H9 (cell line): ENCODE measurements around the gene AIFM3. TPM values are rescaled to one million over a fixed set of nuclear protein-coding genes. Genes with fewer than 3 reads are reported as not detected.

Experiments
- DNase-seq: peaks from one replicate; pipeline ENCODE4 v3.0.0-alpha.2; 2017
- H2AFZ ChIP-seq: one replicate; pipeline ENCODE4 v1.6.1; 2013; ENCODE audit warnings: mild to moderate bottlenecking, low read length, control low read depth, moderate library complexity
- H2AK5ac ChIP-seq: 2 replicates; pipeline ENCODE4 v1.6.1; 2013; ENCODE audit warnings: low read length, control low read depth, mixed read lengths; ENCODE audit not compliant: insufficient read length
- H2BK120ac ChIP-seq: one replicate; pipeline ENCODE4 v1.6.1; 2013; ENCODE audit warnings: low read depth, mild to moderate bottlenecking, low read length, control low read depth, inconsistent platforms; ENCODE audit not compliant: poor library complexity, severe bottlenecking
- H2BK12ac ChIP-seq: 2 replicates; pipeline ENCODE4 v1.6.1; 2013; ENCODE audit warnings: low read length, control low read depth, mixed read lengths, low read depth; ENCODE audit not compliant: insufficient read length
- H2BK15ac ChIP-seq: 2 replicates; pipeline ENCODE4 v1.6.1; 2013; ENCODE audit warnings: low read depth, low read length, control low read depth
- H2BK20ac ChIP-seq: one replicate; pipeline ENCODE4 v1.6.1; 2013; ENCODE audit warnings: low read depth, mild to moderate bottlenecking, low read length, control low read depth, inconsistent platforms; ENCODE audit not compliant: poor library complexity, severe bottlenecking
- H2BK5ac ChIP-seq: 2 replicates; pipeline ENCODE4 v1.6.1; 2013; ENCODE audit warnings: low read length, control low read depth, mixed read lengths; ENCODE audit not compliant: insufficient read length
- H3K14ac ChIP-seq: 2 replicates; pipeline ENCODE4 v1.6.1; 2013; ENCODE audit warnings: low read length, control low read depth; ENCODE audit not compliant: insufficient read depth
- H3K18ac ChIP-seq: 2 replicates; pipeline ENCODE4 v1.6.1; 2013; ENCODE audit warnings: low read depth, mild to moderate bottlenecking, mixed read lengths, low read length, control low read depth; ENCODE audit not compliant: insufficient read length
- H3K23ac ChIP-seq: 2 replicates; pipeline ENCODE4 v1.6.1; 2013; ENCODE audit warnings: low read length, control low read depth, mixed read lengths, low read depth; ENCODE audit not compliant: insufficient read length
- H3K23me2 ChIP-seq: 2 replicates; pipeline ENCODE4 v1.6.1; 2013; ENCODE audit warnings: low read depth, mild to moderate bottlenecking, mixed read lengths, low read length, control low read depth; ENCODE audit not compliant: insufficient read length, poor library complexity, severe bottlenecking
- H3K27ac ChIP-seq: 2 replicates; pipeline ENCODE4 v1.5.1; 2013; ENCODE audit warnings: low read length, control low read depth, mixed read lengths, low read depth; ENCODE audit not compliant: insufficient read length
- H3K27me3 ChIP-seq: 2 replicates; pipeline ENCODE4 v1.6.1; 2013; ENCODE audit warnings: low read length, control low read depth, inconsistent platforms; ENCODE audit not compliant: insufficient read depth
- H3K4ac ChIP-seq: 2 replicates; pipeline ENCODE4 v1.6.1; 2013; ENCODE audit warnings: low read depth, mild to moderate bottlenecking, control low read depth, inconsistent platforms, low read length, moderate library complexity
- H3K4me1 ChIP-seq: 2 replicates; pipeline ENCODE4 v1.6.1; 2013; ENCODE audit warnings: low read length, control low read depth, inconsistent platforms; ENCODE audit not compliant: insufficient read depth
- H3K4me2 ChIP-seq: 2 replicates; pipeline ENCODE4 v1.6.1; 2013; ENCODE audit warnings: low read length, control low read depth, mixed read lengths; ENCODE audit not compliant: insufficient read length, insufficient read depth
- H3K56ac ChIP-seq: 2 replicates; pipeline ENCODE4 v1.6.1; 2013; ENCODE audit warnings: low read depth, mild to moderate bottlenecking, mixed read lengths, low read length, control low read depth; ENCODE audit not compliant: insufficient read length
- H3K79me1 ChIP-seq: 2 replicates; pipeline ENCODE4 v1.6.1; 2013; ENCODE audit warnings: low read depth, mild to moderate bottlenecking, moderate library complexity, low read length, control low read depth, inconsistent platforms; ENCODE audit not compliant: insufficient read depth, poor library complexity, severe bottlenecking
- H3K79me2 ChIP-seq: 2 replicates; pipeline ENCODE4 v1.6.1; 2013; ENCODE audit warnings: low read length, control low read depth, inconsistent platforms; ENCODE audit not compliant: insufficient read depth
- H3K9ac ChIP-seq: 2 replicates; pipeline ENCODE4 v1.6.1; 2013; ENCODE audit warnings: low read length, control low read depth, mixed read lengths; ENCODE audit not compliant: insufficient read length; ENCODE audit errors: extremely low read depth
- H3K9me3 ChIP-seq: one replicate; pipeline ENCODE4 v1.6.1; 2013; ENCODE audit warnings: low read depth, low read length, inconsistent platforms; ENCODE audit not compliant: control insufficient read depth
- H3T11ph ChIP-seq: one replicate; pipeline ENCODE4 v1.6.1; 2013; ENCODE audit warnings: mild to moderate bottlenecking, low read length, control low read depth, inconsistent platforms
- H4K20me1 ChIP-seq: one replicate; pipeline ENCODE4 v1.6.1; 2013; ENCODE audit not compliant: control insufficient read depth, insufficient read length, insufficient read depth
- H4K5ac ChIP-seq: 2 replicates; pipeline ENCODE4 v1.6.1; 2013; ENCODE audit warnings: low read depth, mild to moderate bottlenecking, mixed read lengths, low read length, control low read depth; ENCODE audit not compliant: insufficient read length
- H4K8ac ChIP-seq: replicated peaks from 2 replicates; pipeline ENCODE4 v1.6.1; 2013; ENCODE audit warnings: low read length, control low read depth, mixed read lengths, low read depth; ENCODE audit not compliant: insufficient read length
- H4K91ac ChIP-seq: 2 replicates; pipeline ENCODE4 v1.6.1; 2013; ENCODE audit warnings: low read depth, mild to moderate bottlenecking, moderate library complexity, mixed read lengths, low read length, control low read depth; ENCODE audit not compliant: insufficient read length
- H3K27ac Mint-ChIP-seq, 3 experiments: 2 replicates in 2 of 3; 3 replicates in 1 of 3; pipeline ENCODE4 v1.8.0; 2020 to 2021; ENCODE audit warnings: mixed read lengths in 3 of 3, mild to moderate bottlenecking in 1 of 3, moderate library complexity in 1 of 3
- H3K27me3 Mint-ChIP-seq: 2 replicates; pipeline ENCODE4 v1.8.0; 2021; ENCODE audit warnings: low read depth, mild to moderate bottlenecking, moderate library complexity, mixed read lengths
- H3K36me3 Mint-ChIP-seq, 3 experiments: 2 replicates in 2 of 3; 3 replicates in 1 of 3; pipeline ENCODE4 v1.8.0; 2020 to 2021; ENCODE audit warnings: low read depth in 3 of 3, mixed read lengths in 3 of 3; ENCODE audit not compliant: insufficient read depth in 1 of 3
- H3K4me1 Mint-ChIP-seq, 2 experiments: 2 replicates each; pipeline ENCODE4 v1.8.0; 2020; ENCODE audit warnings: mixed read lengths in 2 of 2
- H3K4me3 Mint-ChIP-seq, 2 experiments: 2 replicates in 1 of 2; 3 replicates in 1 of 2; pipeline ENCODE4 v1.8.0; 2020 to 2021; ENCODE audit warnings: mild to moderate bottlenecking in 2 of 2, mixed read lengths in 2 of 2, moderate library complexity in 1 of 2
- H3K9me3 Mint-ChIP-seq, 2 experiments: 2 replicates in 1 of 2; 3 replicates in 1 of 2; pipeline ENCODE4 v1.8.0; 2020; ENCODE audit warnings: mild to moderate bottlenecking in 2 of 2, mixed read lengths in 2 of 2, moderate library complexity in 1 of 2
- CTCF ChIP-seq: fragments of 200-600 bp; sonication (generic); conservative IDR thresholded peaks from 3 replicates; pipeline ENCODE4 v1.8.0; 2021; ENCODE audit warnings: antibody characterized with exemption, mild to moderate bottlenecking
- WGBS: extraction: QIAGEN DNeasy Blood & Tissue Kit; methylation state at CpG from one replicate; pipeline ENCODE4 v1.1.7; 2013; ENCODE audit warnings: missing lambda C conversion rate, low lambda C conversion rate, mixed read lengths; ENCODE audit not compliant: insufficient read length; ENCODE audit errors: extremely low coverage; 5-methylcytosine and 5-hydroxymethylcytosine counted together
- total RNA-seq: library from RNA; stranded (reverse); gene quantifications from 2 replicates; pipeline ENCODE4 v1.2.1, GENCODE V29; 2021

AIFM3 gene
- total RNA-seq, 1 experiment from 2014 or later = 1.9 TPM

GRCh38 chr22:21012446-21013407, 45.7 kb downstream of the AIFM3 start:
- no peak for TF ChIP-seq CTCF
- no peak overlapping the region for H3K23ac ChIP-seq
- DNase-seq = no peak
- Mint-ChIP-seq H3K36me3 (peaks cover 0 to 10% (median 0%) of the 10 kb centered on the region in 3 experiments; a peak in 2 of 7 replicates), H3K9me3 (no peaks in the 10 kb centered on the region), H3K4me3 (peak overlapping the region; percentile 80 to 95), H3K27ac (no peak overlapping the region), H3K4me1 (peaks cover 33 to 54% of the 10 kb centered on the region in 2 experiments), H3K27me3 (peaks cover 47% of the 10 kb centered on the region)
- H4K91ac ChIP-seq = no peak overlapping the region
- H3T11ph ChIP-seq = no peak overlapping the region
- H3K9ac ChIP-seq = no peak overlapping the region
- H2BK12ac ChIP-seq = no peak overlapping the region
- no peak overlapping the region for H3K18ac ChIP-seq
- H2BK5ac ChIP-seq = no peak overlapping the region
- no peak overlapping the region for H3K14ac ChIP-seq
- peaks cover 3% of the 10 kb centered on the region; the same call in 1 of the 2 replicates for H3K4me1 ChIP-seq
- no peak overlapping the region for H2BK120ac ChIP-seq
- H4K8ac ChIP-seq = no peak overlapping the region
- H3K79me2 ChIP-seq = no peaks in the 10 kb centered on the region
- H3K4me2 ChIP-seq = no peak overlapping the region
- no CpG with 5 or more reads among the region's 14 CpGs for WGBS
- no peaks in the 10 kb centered on the region for H3K9me3 ChIP-seq
- no peak overlapping the region for H3K4ac ChIP-seq
- H2AFZ ChIP-seq = no peak overlapping the region
- no peak overlapping the region for H4K5ac ChIP-seq
- no peak overlapping the region for H2BK15ac ChIP-seq
- no peaks in the 10 kb centered on the region for H4K20me1 ChIP-seq
- H3K56ac ChIP-seq = no peak overlapping the region
- no peak overlapping the region for H2BK20ac ChIP-seq
- no peaks in the 10 kb centered on the region for H3K79me1 ChIP-seq
- H3K27me3 ChIP-seq = no peaks in the 10 kb centered on the region
- peaks cover 7% of the 10 kb centered on the region for H3K23me2 ChIP-seq
- H2AK5ac ChIP-seq = no peak overlapping the region
- H3K27ac ChIP-seq = no peak overlapping the region
